Measurements from ENCODE around the gene FABP1.

FABP1 gene

DNA sequence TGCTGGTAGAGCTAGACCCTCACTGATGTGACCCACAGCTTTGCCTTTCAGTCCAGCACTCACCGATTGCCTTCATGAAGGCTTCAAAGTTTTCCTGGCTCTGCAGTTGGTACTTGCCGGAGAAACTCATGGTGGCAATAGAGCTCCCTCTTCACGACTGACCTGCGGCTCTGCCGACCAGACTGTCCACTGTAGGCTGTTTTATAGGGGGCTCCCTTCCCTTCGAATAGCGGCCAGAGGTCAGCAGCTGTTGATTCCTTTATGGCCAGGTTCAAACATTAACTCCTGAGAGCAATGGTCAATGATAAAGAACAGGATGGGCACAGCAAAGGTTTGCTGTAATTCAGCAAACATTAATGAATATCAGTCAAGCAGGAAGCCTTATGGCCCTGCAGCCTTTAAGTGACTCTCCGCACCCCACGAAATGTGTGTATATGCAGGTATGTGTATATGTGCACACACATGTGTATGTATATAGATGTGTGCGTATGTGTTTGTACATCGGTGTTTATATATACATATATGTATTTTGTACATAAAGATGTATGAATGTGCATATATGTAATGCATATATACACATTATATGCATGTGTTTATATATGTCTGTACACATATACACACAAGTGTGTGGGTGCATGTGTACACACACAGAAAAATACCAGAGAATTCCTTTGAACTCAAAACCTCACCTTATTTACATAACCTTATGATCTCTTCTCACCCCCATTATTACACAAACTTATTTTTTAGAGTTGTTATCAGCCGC is at the start of gene FABP1:
Gene FABP1 (minus strand): TSS at position 175 of the 766 bp plus-strand sequence. CDS start 45 bp downstream, at position 130.
- H3K4me3 ChIP-seq (ENCODE audit: low read depth, low read length) = no peak within 1 kb of the TSS

GRCh38 chr2:88177556-88177955 is 49.7 kb upstream of the FABP1 start:
- Histone ChIP-seq H3K4me3 (ENCODE audit: low read depth, low read length) (no peak overlapping the region), H3K27me3 (ENCODE audit: control insufficient read depth, insufficient read depth, low read length) (no peaks in the 10 kb centered on the region), H3K9me3 (ENCODE audit: control insufficient read depth, insufficient read depth, low read length) (no peaks in the 10 kb centered on the region), H3K9ac (ENCODE audit: low read depth, low read length) (no peak overlapping the region), H3K4me1 (ENCODE audit: control insufficient read depth, insufficient read depth, low read length) (peaks cover 4% of the 10 kb centered on the region; the same call in 1 of the 2 replicates), H3K36me3 (ENCODE audit: control insufficient read depth, insufficient read depth, low read length) (no peaks in the 10 kb centered on the region), H3K27ac (ENCODE audit: low read depth, low read length) (no peak overlapping the region)

More for the DNA sequence above, at the start of gene FABP1:
- Histone ChIP-seq H3K27ac (ENCODE audit: low read depth, low read length) (no peak within 1 kb of the TSS), H3K9ac (ENCODE audit: low read depth, low read length) (no peak within 1 kb of the TSS), H3K36me3 (ENCODE audit: control insufficient read depth, insufficient read depth, low read length) (no peaks in the 10 kb centered on the region), H3K4me1 (ENCODE audit: control insufficient read depth, insufficient read depth, low read length) (no peaks in the 10 kb centered on the region), H3K9me3 (ENCODE audit: control insufficient read depth, insufficient read depth, low read length) (no peaks in the 10 kb centered on the region), H3K27me3 (ENCODE audit: control insufficient read depth, insufficient read depth, low read length) (no peaks in the 10 kb centered on the region)

GRCh38 chr2:88176352-88176984 is 48.6 kb upstream of the FABP1 start:
- Histone ChIP-seq H3K9me3 (ENCODE audit: control insufficient read depth, insufficient read depth, low read length) (no peaks in the 10 kb centered on the region), H3K36me3 (ENCODE audit: control insufficient read depth, insufficient read depth, low read length) (no peaks in the 10 kb centered on the region), H3K4me1 (ENCODE audit: control insufficient read depth, insufficient read depth, low read length) (peaks cover 4% of the 10 kb centered on the region; the same call in 1 of the 2 replicates), H3K4me3 (ENCODE audit: low read depth, low read length) (no peak overlapping the region), H3K27ac (ENCODE audit: low read depth, low read length) (no peak overlapping the region), H3K9ac (ENCODE audit: low read depth, low read length) (no peak overlapping the region), H3K27me3 (ENCODE audit: control insufficient read depth, insufficient read depth, low read length) (no peaks in the 10 kb centered on the region)

DNA sequence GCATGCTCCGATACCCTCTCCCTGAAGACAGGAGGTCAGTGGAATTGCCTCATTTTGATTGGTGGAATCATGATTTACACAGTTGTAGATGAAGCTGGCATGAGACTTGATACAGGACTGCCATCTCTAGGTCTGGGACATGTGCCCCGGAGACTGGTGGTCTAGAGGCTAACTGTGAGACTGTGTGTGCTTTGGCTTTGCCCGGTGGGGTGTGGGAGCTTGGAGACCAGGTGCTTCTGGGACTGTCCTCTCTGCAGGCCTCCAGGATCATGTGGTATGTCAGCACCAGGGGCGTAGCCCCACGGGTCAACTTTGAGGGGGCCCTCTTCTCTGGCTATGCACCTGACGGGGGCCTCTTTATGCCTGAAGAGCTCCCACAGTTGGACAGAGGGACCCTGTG is 45.0 kb upstream of the FABP1 start:
- Histone ChIP-seq H3K4me1 (ENCODE audit: control insufficient read depth, insufficient read depth, low read length) (peaks cover 13% of the 10 kb centered on the region; the same call in 1 of the 2 replicates), H3K9me3 (ENCODE audit: control insufficient read depth, insufficient read depth, low read length) (no peaks in the 10 kb centered on the region), H3K36me3 (ENCODE audit: control insufficient read depth, insufficient read depth, low read length) (no peaks in the 10 kb centered on the region), H3K27me3 (ENCODE audit: control insufficient read depth, insufficient read depth, low read length) (no peaks in the 10 kb centered on the region), H3K9ac (ENCODE audit: low read depth, low read length) (no peak overlapping the region), H3K4me3 (ENCODE audit: low read depth, low read length) (no peak overlapping the region), H3K27ac (ENCODE audit: low read depth, low read length) (no peak overlapping the region)

DNA sequence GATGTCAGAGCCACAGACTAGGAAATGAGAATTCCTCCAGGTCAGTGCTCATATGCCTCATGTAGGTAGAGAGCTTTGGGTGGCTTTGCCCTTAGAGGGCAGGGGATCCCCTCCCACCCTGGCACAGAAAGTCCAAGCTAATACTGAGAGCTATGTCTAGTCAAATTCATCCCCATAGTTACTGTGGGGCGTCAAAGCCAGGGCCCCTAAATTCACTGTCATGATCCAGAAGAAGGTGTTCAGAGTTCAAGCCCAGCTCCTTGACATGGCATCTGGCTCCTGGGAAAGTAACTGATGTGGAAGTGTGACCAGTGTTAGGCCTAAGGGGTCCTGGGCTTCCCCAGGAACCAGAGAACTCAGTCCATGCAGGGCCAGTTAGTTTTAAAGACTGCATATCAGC is 44.1 kb upstream of the FABP1 start:
- H3K9me3 ChIP-seq (ENCODE audit: control insufficient read depth, insufficient read depth, low read length) = peaks cover 3% of the 10 kb centered on the region; the same call in 1 of the 2 replicates
- H3K27ac ChIP-seq (ENCODE audit: low read depth, low read length) = no peak overlapping the region
- no peaks in the 10 kb centered on the region for H3K36me3 ChIP-seq (ENCODE audit: control insufficient read depth, insufficient read depth, low read length)
- no peak overlapping the region for H3K9ac ChIP-seq (ENCODE audit: low read depth, low read length)
- H3K4me3 ChIP-seq (ENCODE audit: low read depth, low read length) = no peak overlapping the region
- H3K4me1 ChIP-seq (ENCODE audit: control insufficient read depth, insufficient read depth, low read length) = peaks cover 13% of the 10 kb centered on the region; the same call in 1 of the 2 replicates
- no peaks in the 10 kb centered on the region for H3K27me3 ChIP-seq (ENCODE audit: control insufficient read depth, insufficient read depth, low read length)

GRCh38 chr2:88170472-88170892 is 42.6 kb upstream of the FABP1 start:
- Histone ChIP-seq H3K4me3 (ENCODE audit: low read depth, low read length) (peak overlapping the region; percentile 90), H3K36me3 (ENCODE audit: control insufficient read depth, insufficient read depth, low read length) (no peaks in the 10 kb centered on the region), H3K27ac (ENCODE audit: low read depth, low read length) (peak overlapping the region; percentile 51), H3K4me1 (ENCODE audit: control insufficient read depth, insufficient read depth, low read length) (0 out of 2 replicates have a peak, but pooled peaks cover 9% of the 10 kb centered on the region), H3K9me3 (ENCODE audit: control insufficient read depth, insufficient read depth, low read length) (peaks cover 3% of the 10 kb centered on the region; the same call in 1 of the 2 replicates), H3K27me3 (ENCODE audit: control insufficient read depth, insufficient read depth, low read length) (no peaks in the 10 kb centered on the region), H3K9ac (ENCODE audit: low read depth, low read length) (peak overlapping the region; percentile 72)

GRCh38 chr2:88168386-88168785 is 40.5 kb upstream of the FABP1 start:
- Histone ChIP-seq H3K27me3 (ENCODE audit: control insufficient read depth, insufficient read depth, low read length) (no peaks in the 10 kb centered on the region), H3K4me3 (ENCODE audit: low read depth, low read length) (no peak overlapping the region), H3K9me3 (ENCODE audit: control insufficient read depth, insufficient read depth, low read length) (peaks cover 3% of the 10 kb centered on the region; the same call in 1 of the 2 replicates), H3K4me1 (ENCODE audit: control insufficient read depth, insufficient read depth, low read length) (0 out of 2 replicates have a peak, but pooled peaks cover 9% of the 10 kb centered on the region), H3K27ac (ENCODE audit: low read depth, low read length) (no peak overlapping the region), H3K36me3 (ENCODE audit: control insufficient read depth, insufficient read depth, low read length) (no peaks in the 10 kb centered on the region), H3K9ac (ENCODE audit: low read depth, low read length) (no peak overlapping the region)

GRCh38 chr2:88167740-88168139 is 39.9 kb upstream of the FABP1 start:
- Histone ChIP-seq H3K27ac (ENCODE audit: low read depth, low read length) (no peak overlapping the region), H3K4me1 (ENCODE audit: control insufficient read depth, insufficient read depth, low read length) (peaks cover 10% of the 10 kb centered on the region; the same call in 1 of the 2 replicates), H3K9me3 (ENCODE audit: control insufficient read depth, insufficient read depth, low read length) (peaks cover 3% of the 10 kb centered on the region; the same call in 1 of the 2 replicates), H3K9ac (ENCODE audit: low read depth, low read length) (no peak overlapping the region), H3K27me3 (ENCODE audit: control insufficient read depth, insufficient read depth, low read length) (no peaks in the 10 kb centered on the region), H3K4me3 (ENCODE audit: low read depth, low read length) (no peak overlapping the region), H3K36me3 (ENCODE audit: control insufficient read depth, insufficient read depth, low read length) (no peaks in the 10 kb centered on the region)

DNA sequence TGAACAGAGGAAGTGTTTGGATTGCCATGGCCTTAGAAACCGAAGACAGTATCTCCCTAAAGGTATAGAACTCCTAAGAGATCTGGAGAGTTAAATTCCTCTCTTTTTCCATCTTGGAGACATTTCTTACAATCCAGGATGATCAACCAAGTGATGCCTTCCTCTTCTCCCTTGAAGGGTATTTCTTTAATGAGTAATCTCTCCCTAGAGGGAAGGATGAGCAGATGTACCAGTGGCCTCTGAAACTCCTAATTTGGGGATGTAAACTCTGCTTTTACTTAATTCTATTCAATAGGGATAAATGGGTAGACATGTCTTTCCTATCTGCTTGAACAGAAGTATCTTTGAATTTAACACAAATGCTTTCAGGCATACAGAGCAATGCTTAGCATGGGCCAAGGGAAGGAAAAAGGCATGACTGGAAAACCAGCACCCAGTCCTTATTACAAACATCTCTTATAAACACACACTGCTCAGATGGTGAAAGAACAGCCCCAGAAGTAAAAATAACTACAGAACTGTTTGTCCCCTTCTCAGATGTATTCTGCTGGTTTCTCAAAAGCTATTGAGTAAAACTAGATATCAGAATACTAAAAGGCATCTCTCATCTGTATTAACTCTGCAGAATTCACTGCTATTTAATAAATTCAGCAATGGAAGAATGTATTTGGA is 37.6 kb upstream of the FABP1 start:
- H3K36me3 ChIP-seq (ENCODE audit: control insufficient read depth, insufficient read depth, low read length) = no peaks in the 10 kb centered on the region
- H3K27ac ChIP-seq (ENCODE audit: low read depth, low read length) = no peak overlapping the region
- H3K9me3 ChIP-seq (ENCODE audit: control insufficient read depth, insufficient read depth, low read length) = peaks cover 3% of the 10 kb centered on the region; the same call in 1 of the 2 replicates
- H3K4me3 ChIP-seq (ENCODE audit: low read depth, low read length) = no peak overlapping the region
- no peaks in the 10 kb centered on the region for H3K27me3 ChIP-seq (ENCODE audit: control insufficient read depth, insufficient read depth, low read length)
- peaks cover 5% of the 10 kb centered on the region; the same call in 1 of the 2 replicates for H3K4me1 ChIP-seq (ENCODE audit: control insufficient read depth, insufficient read depth, low read length)
- H3K9ac ChIP-seq (ENCODE audit: low read depth, low read length) = no peak overlapping the region

DNA sequence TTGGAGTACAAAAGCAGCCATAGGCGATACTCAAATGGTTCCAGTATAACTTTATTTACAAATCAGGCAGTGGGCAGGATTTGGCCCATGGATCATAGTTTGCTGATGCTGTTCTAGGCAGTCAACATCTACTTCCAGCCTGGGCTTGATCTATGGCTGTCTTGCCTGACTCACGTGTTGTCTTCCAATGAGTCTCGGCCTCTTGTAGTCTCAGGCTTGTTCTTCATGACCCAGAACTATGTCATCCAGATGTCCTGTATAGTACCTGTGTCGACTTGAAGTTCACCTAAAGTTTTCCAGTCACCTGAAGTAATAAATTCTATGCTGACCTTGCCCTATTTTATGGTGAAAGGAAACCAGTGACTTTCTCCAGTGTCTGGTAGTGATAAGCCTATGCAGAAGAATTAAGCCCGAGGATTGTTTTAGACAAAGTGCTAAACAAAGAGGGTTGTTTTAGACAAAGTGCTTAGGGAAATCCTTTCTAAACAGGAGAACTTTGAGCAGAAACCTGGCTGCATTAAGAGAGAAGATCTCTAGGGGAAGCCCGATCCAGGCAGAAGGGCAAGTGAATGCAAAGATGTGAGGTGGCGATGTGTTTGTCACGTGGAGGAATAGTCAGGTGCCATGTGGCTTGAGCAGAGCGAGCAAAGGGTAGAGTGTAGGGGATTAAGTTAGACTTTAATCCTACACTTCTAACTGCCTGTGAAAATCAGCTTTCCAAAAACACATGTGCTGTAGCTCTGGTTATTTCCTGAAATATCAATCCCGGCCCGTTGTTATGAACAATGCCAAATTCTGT is 33.8 kb upstream of the FABP1 start:
- no peaks in the 10 kb centered on the region for H3K27me3 ChIP-seq (ENCODE audit: control insufficient read depth, insufficient read depth, low read length)
- no peaks in the 10 kb centered on the region for H3K9me3 ChIP-seq (ENCODE audit: control insufficient read depth, insufficient read depth, low read length)
- H3K9ac ChIP-seq (ENCODE audit: low read depth, low read length) = no peak overlapping the region
- no peaks in the 10 kb centered on the region for H3K36me3 ChIP-seq (ENCODE audit: control insufficient read depth, insufficient read depth, low read length)
- H3K4me3 ChIP-seq (ENCODE audit: low read depth, low read length) = no peak overlapping the region
- H3K4me1 ChIP-seq (ENCODE audit: control insufficient read depth, insufficient read depth, low read length) = peaks cover 5% of the 10 kb centered on the region; the same call in 1 of the 2 replicates
- H3K27ac ChIP-seq (ENCODE audit: low read depth, low read length) = no peak overlapping the region
